HepG2 (cell line): ENCODE data around the gene CERS5. TPM values are rescaled to one million over a fixed set of nuclear protein-coding genes. Genes with fewer than 3 reads are reported as not detected.

Source experiments
- CHD4 ChIP-seq: fragments of 200-600 bp; sonication (generic); IDR thresholded peaks from 2 replicates; pipeline ENCODE4 v1.7.0; 2017; ENCODE audit warnings: mild to moderate bottlenecking, low read length, borderline replicate concordance
- CREB1 ChIP-seq, 2 experiments: fragments of 450-650 bp in 1 of 2; IDR thresholded peaks; 2 replicates each; pipeline ENCODE4 v1.6.1; 2016 to 2017; ENCODE audit warnings: control low read depth in 1 of 2, mild to moderate bottlenecking in 1 of 2, missing compliant biosample characterization in 1 of 2, missing genetic modification characterization in 1 of 2
- DMAP1 ChIP-seq: IDR thresholded peaks from 2 replicates; pipeline ENCODE4 v1.6.1; 2016
- FOXA3 ChIP-seq: IDR thresholded peaks from 2 replicates; pipeline ENCODE4 v1.6.1; 2016; ENCODE audit warnings: missing genetic modification reagents, missing compliant biosample characterization
- HCFC1 ChIP-seq: fragments of 150-350 bp; IDR thresholded peaks from 2 replicates; pipeline ENCODE4 v1.6.1; 2014; ENCODE audit warnings: low read depth, low read length
- HDAC2 ChIP-seq: sonication (generic); formaldehyde crosslinking; IDR thresholded peaks from 2 replicates; pipeline ENCODE4 v1.4.0; 2020; ENCODE audit warnings: missing genetic modification reagents
- HNRNPL ChIP-seq: fragments of 200-400 bp; formaldehyde crosslinking; IDR thresholded peaks from 2 replicates; pipeline ENCODE4 v1.6.1; 2017; ENCODE audit warnings: mild to moderate bottlenecking, low read depth, low read length
- KDM6A ChIP-seq: IDR thresholded peaks from 2 replicates; pipeline ENCODE4 v1.6.1; 2016; ENCODE audit warnings: low read depth
- MIER2 ChIP-seq: IDR thresholded peaks from 2 replicates; pipeline ENCODE4 v1.6.1; 2016; ENCODE audit warnings: missing biosample characterization, missing genetic modification reagents
- PHF8 ChIP-seq: sonication (generic); formaldehyde crosslinking; IDR thresholded peaks from 2 replicates; pipeline ENCODE4 v1.5.0; 2020; ENCODE audit warnings: missing genetic modification reagents
- SIN3A ChIP-seq: IDR thresholded peaks from 2 replicates; pipeline ENCODE4 v1.6.1; 2011; ENCODE audit warnings: low read depth, mild to moderate bottlenecking, control low read depth, low read length, borderline replicate concordance
- SRSF1 ChIP-seq: fragments of 200-400 bp; formaldehyde crosslinking; optimal IDR thresholded peaks from 2 replicates; pipeline ENCODE3; 2017; ENCODE audit warnings: mild to moderate bottlenecking, low read depth, low read length, moderate library complexity
- TARDBP ChIP-seq: sonication (generic); formaldehyde crosslinking; IDR thresholded peaks from 2 replicates; pipeline ENCODE4 v1.8.0; 2022; ENCODE audit warnings: mild to moderate bottlenecking, missing genetic modification reagents
- THAP11 ChIP-seq: IDR thresholded peaks from 2 replicates; pipeline ENCODE4 v1.6.1; 2016; ENCODE audit warnings: missing biosample characterization, missing genetic modification reagents
- XRCC5 ChIP-seq: fragments of 200-400 bp; formaldehyde crosslinking; optimal IDR thresholded peaks from 2 replicates; pipeline ENCODE3; 2017; ENCODE audit warnings: mild to moderate bottlenecking, low read length
- ZBTB2 ChIP-seq: sonication (generic); formaldehyde crosslinking; IDR thresholded peaks from 2 replicates; pipeline ENCODE4 v1.8.0; 2022; ENCODE audit warnings: low read depth, missing genetic modification reagents
- ZBTB38 ChIP-seq: sonication (generic); formaldehyde crosslinking; IDR thresholded peaks from 2 replicates; pipeline ENCODE4 v1.5.1; 2020; ENCODE audit warnings: mild to moderate bottlenecking, missing genetic modification reagents
- ZBTB7A ChIP-seq: sonication (generic); formaldehyde crosslinking; IDR thresholded peaks from 2 replicates; pipeline ENCODE4 v1.8.0; 2022; ENCODE audit warnings: mild to moderate bottlenecking, missing genetic modification reagents
- ZKSCAN8 ChIP-seq: IDR thresholded peaks from 2 replicates; pipeline ENCODE4 v1.6.1; 2016; ENCODE audit warnings: borderline replicate concordance, missing genetic modification reagents, missing compliant biosample characterization
- ZNF687 ChIP-seq: sonication (generic); formaldehyde crosslinking; IDR thresholded peaks from 2 replicates; pipeline ENCODE4 v1.5.1; 2020; ENCODE audit warnings: mild to moderate bottlenecking, missing genetic modification reagents, moderate library complexity
- ZNF772 ChIP-seq: sonication (generic); formaldehyde crosslinking; IDR thresholded peaks from 2 replicates; pipeline ENCODE4 v1.5.0; 2020; ENCODE audit warnings: mild to moderate bottlenecking, missing genetic modification reagents
- ZNF891 ChIP-seq: sonication (generic); formaldehyde crosslinking; IDR thresholded peaks from 2 replicates; pipeline ENCODE4 v1.5.0; 2020; ENCODE audit warnings: mild to moderate bottlenecking, missing genetic modification reagents
- polyA plus RNA-seq, 8 experiments: library from polyadenylated mRNA; depleted of rRNA in 3 of 8; stranded (reverse) in 7 of 8; unstranded in 1 of 8; fragments of >200 nt; fragmentation: Illumina TruSeq in 4 of 8; extraction: Trizol in 4 of 8; gene quantifications; 2 replicates each; pipeline versions ENCODE4 v1.2.1 to v1.2.3, GENCODE V29; 2011 to 2016; ENCODE audit warnings: low read depth in 4 of 8, missing spikeins in 1 of 8, mixed read lengths in 1 of 8; ENCODE audit not compliant: insufficient read depth in 1 of 8
- total RNA-seq, 5 experiments: library from RNA; depleted of rRNA; stranded (reverse); fragments of >200 nt; fragmentation: Illumina TruSeq; extraction: Trizol; gene quantifications; 2 replicates each; pipeline ENCODE4 v1.2.3, GENCODE V29; 2016; ENCODE audit warnings: low read depth in 1 of 5
- TF ChIP-seq, protein P1 (sequence below): conservative IDR thresholded peaks from 2 replicates; pipeline ENCODE4 v1.6.1; 2018; ENCODE audit warnings: missing genetic modification reagents

The CERS5 gene
- total and polyA plus RNA-seq, 2 of the 13 experiments (the other 11 are each of a cell fraction or from before 2014, with no cell fraction given) = 22.3 to 48.8 TPM

DNA sequence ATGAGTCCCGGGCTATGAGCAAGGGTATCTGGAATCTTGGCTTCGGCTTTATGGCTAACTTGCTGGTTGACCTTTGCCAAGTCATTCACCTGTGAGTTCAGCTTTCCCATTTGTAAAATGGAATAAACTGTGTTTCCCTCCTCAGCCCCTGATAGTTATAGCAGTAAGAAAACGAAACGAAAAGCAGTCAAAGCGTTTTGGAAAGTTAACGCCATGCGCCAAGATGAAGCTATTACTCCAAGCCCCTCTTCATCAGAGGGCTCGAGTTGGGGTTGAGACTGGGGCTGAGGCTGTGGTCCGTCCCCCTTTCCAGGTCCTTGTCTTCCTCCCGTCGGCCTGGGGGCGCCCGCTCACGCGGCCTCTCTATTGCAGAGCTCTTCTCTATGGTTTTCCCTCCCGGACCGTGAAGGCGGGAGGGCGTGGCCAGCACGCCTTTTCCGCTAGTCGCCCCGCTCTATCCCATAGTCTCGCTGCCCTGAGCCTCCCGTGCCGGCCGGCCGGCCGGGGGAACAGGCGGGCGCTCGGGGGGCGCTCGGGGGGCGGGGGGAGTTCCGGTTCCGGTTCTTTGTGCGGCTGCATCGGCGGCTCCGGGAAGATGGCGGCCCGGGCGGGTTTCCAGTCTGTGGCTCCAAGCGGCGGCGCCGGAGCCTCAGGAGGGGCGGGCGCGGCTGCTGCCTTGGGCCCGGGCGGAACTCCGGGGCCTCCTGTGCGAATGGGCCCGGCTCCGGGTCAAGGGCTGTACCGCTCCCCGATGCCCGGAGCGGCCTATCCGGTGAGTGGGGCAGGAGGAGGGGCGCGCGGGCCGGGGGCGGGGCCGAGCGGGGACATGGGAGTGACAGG lies 82.2 kb downstream of the CERS5 start, which contains the start of gene SMARCD1 (continued):
- TF ChIP-seq ZNF772 (0 out of 2 replicates have a peak, but pooled peaks have one; percentile 29), CHD4 (no peak), THAP11 (CRISPR knock-in tag) (peak; percentile 89), ZBTB7A (CRISPR knock-in tag) (peak; percentile 78), TARDBP (peak; percentile 70; the same call in 1 of the 2 replicates), KDM6A (CRISPR knock-in tag) (no peak), SRSF1 (peak; percentile 62), FOXA3 (CRISPR knock-in tag) (peak; percentile 32; the same call in 1 of the 2 replicates), MIER2 (peak; percentile 55; the same call in 1 of the 2 replicates), ZKSCAN8 (no peak), PHF8 (peak; percentile 82), HDAC2 (peak; percentile 58), HCFC1 (peak; percentile 44; the same call in 1 of the 2 replicates), XRCC5 (peak; percentile 90), ZNF687 (CRISPR knock-in tag) (peak; percentile 76), DMAP1 (CRISPR knock-in tag) (peak; percentile 72; the same call in 1 of the 2 replicates), ZBTB2 (CRISPR knock-in tag) (peak; percentile 93), ZBTB38 (CRISPR knock-in tag) (0 out of 2 replicates have a peak, but pooled peaks have one; percentile 58), HNRNPL (no peak), ZNF891 (CRISPR knock-in tag) (no peak), CREB1 (IDR thresholded peaks at IDR 0.05) (no peak), CREB1 (CRISPR knock-in tag; IDR thresholded peaks at IDR 0.05) (peak; percentile 38; the same call in 1 of the 2 replicates), SIN3A (peak; percentile 65; the same call in 1 of the 2 replicates)
- TF ChIP-seq, protein P1, sequence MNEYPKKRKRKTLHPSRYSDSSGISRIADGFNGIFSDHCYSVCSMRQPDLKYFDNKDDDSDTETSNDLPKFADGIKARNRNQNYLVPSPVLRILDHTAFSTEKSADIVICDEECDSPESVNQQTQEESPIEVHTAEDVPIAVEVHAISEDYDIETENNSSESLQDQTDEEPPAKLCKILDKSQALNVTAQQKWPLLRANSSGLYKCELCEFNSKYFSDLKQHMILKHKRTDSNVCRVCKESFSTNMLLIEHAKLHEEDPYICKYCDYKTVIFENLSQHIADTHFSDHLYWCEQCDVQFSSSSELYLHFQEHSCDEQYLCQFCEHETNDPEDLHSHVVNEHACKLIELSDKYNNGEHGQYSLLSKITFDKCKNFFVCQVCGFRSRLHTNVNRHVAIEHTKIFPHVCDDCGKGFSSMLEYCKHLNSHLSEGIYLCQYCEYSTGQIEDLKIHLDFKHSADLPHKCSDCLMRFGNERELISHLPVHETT (CRISPR knock-in tag) = peak; percentile 86
